T-helper 1 cell treated with Interleukin-12 subunit alpha and Interleukin-12 subunit beta and Interleukin-4 antibody, amounts not matched to agents 30 ng/mL and 1 ng/mL, for 36 hours (primary cell): Measurements from ENCODE around the gene NTNG1. TPM values are rescaled to one million over a fixed set of nuclear protein-coding genes. Genes with fewer than 3 reads are reported as not detected.
"Not testable (repeated sequence)": the region's sequence is repeated elsewhere in the genome, so short reads cannot be mapped to it uniquely, and the experiment has no call there.

Source experiments
- intact Hi-C: fragments of 100-400 bp; cut with micrococcal nuclease; formaldehyde crosslinking; loops from one replicate; pipeline ENCODE4 v1.15.1; 2024
- total RNA-seq: library from RNA; stranded (reverse); gene quantifications from 2 replicates; pipeline ENCODE4 v1.2.3, GENCODE V29; 2022

The NTNG1 gene
- total RNA-seq, 1 donor from 2014 or later = not detected

GRCh38 chr1:107142666-107143065 lies 1.8 kb downstream of the NTNG1 start:
- intact Hi-C loops = loop anchor here (1.0 kb wide), 1 partner anchor 86 kb away; the partner anchor contains the start of gene PRMT6

GRCh38 chr1:107145637-107146036 lies 4.8 kb downstream of the NTNG1 start:
- intact Hi-C loops = no loop called here

DNA sequence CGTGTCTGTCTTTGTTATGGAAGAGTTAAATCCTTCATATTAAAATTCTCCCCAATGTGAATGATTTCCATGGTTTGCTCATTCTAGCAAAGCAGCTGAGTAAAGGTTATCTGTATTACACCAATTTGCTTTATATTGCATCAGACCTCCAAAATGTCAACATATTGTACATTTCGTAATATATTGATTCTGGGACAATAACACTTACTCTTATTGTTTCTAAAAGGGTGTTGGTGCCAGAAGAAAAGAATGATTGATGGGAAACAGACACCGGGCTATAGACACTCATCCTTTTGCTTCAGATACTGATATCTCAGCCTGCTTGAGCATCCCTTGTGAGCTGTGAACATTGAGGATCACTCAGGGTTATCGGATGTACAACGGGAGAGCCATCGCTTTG lies 7.0 kb downstream of the NTNG1 start:
- intact Hi-C loops = no loop called here

GRCh38 chr1:107149946-107150345 lies 9.1 kb downstream of the NTNG1 start:
- intact Hi-C loops = no loop called here

- intact Hi-C loops = no loop called here
These were observed 10.5 kb downstream of the NTNG1 start for GRCh38 chr1:107151295-107151694.

DNA sequence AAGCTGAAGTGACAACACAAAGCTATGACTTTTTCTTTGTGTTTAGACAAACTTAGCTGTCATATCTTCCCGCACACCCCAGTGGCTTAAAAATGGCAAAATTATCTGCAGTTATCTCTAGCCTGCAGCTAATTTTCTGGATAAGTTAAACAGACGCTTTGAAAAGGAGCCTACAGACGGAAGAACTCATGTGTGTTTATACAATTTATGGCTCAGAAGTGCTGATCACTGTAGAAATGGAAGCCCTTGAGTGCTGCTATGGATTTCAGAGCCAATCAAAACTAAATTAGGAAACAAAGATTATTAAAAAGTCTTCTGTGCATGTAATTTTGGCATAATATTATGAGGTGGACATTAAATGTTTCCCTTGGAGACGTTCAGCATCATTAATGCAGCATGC lies 11.6 kb downstream of the NTNG1 start:
- intact Hi-C loops = no loop called here

DNA sequence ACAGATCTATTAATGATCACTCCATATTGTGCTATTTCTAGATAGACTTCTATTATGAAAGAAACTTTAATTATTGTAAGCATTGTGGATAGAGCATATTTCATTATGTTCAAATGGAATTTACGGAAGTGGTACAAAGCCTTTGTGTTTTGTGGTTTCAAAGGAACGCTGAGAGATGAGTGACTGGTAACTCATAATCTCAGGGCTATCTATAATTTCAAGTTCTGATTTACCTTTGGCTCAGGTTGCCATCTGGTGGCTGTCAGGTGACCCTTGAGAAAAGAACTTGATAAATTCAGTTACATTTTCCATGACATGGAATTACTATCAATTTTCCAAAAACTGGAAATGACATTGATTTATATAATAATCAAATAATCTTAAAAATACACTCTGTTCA lies 12.2 kb downstream of the NTNG1 start:
- intact Hi-C loops = no loop called here

DNA sequence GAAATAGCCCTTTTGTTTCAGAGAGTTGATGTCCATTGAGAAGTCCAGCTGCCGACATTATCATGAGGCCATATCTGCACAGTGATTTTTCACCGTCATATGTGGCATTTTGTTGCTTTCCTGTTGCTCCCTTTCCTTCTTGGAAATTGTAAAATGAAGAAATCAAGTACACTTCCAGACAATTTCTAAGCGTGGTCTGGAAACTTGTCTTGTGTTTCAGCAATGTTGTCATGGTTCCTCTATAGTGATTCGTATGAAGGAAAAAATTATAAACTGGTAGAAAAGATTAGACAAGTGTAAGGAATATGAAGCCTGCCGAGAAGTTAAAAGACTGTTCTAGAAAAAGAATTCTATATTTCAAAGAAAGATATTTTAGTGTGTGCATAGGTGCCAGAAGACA lies 17.7 kb downstream of the NTNG1 start:
- intact Hi-C loops = no loop called here

- intact Hi-C loops = no loop called here
These were observed 18.2 kb downstream of the NTNG1 start for GRCh38 chr1:107158991-107159390.

DNA sequence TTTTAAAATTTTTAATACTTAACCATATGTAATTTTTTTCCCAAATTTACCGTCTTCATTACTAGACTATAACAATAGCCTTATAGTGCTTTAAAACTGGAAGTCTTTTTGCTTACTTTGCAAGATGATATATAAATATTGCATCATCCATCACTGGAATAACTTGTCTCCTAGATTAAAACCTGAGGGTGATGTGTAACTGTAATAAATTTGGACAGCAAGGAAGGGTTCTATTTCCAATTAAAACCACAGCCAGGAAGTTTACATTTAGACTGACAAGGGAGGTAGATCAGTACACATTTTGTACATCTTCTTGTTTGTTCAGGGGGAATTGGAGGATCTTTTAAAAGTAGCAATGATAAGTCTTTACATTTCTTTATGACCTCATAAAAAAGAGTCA lies 21.9 kb downstream of the NTNG1 start:
- intact Hi-C loops = no loop called here

DNA sequence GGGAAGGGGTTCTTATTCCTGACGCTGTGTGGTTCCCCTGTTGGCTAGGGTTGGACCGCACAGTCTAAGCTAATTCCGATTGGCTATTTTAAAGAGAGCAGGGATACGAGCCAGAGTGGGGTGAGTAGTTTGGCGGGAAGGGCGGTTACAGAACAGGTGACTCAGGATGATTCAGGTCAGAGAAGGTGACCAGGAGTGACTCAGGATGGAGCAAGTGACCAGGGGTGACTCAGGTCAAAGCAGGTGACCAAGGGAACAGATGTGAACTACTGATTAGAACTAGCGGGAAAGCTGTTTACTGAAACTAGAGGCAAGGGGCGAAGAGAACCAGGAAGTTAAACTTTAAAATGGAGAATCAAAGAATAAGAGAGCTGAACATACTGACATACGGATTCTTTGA lies 24.1 kb downstream of the NTNG1 start:
- intact Hi-C loops = not testable (repeated sequence)

- intact Hi-C loops = no loop called here
These were observed 28.8 kb downstream of the NTNG1 start for GRCh38 chr1:107169615-107170014.

DNA sequence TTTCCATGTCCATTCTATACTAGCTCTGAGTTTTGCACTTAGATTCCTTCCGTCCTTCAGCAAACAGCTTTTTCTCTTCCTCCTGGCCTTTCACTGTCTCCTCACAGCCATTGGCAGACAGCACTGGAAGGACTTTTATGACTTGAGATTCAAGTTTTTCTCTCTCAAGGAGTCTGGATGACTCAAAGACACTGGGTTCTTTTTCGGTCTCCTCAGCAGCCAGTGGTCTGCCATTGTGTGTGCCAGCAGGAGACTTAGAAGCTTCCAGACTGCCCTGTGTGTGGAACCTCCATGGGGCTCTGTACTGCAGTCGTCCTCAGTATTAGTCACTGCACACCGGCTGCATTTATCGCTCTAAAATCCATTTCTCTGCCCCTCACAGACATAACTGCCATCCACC lies 30.5 kb downstream of the NTNG1 start:
- intact Hi-C loops = no loop called here

DNA sequence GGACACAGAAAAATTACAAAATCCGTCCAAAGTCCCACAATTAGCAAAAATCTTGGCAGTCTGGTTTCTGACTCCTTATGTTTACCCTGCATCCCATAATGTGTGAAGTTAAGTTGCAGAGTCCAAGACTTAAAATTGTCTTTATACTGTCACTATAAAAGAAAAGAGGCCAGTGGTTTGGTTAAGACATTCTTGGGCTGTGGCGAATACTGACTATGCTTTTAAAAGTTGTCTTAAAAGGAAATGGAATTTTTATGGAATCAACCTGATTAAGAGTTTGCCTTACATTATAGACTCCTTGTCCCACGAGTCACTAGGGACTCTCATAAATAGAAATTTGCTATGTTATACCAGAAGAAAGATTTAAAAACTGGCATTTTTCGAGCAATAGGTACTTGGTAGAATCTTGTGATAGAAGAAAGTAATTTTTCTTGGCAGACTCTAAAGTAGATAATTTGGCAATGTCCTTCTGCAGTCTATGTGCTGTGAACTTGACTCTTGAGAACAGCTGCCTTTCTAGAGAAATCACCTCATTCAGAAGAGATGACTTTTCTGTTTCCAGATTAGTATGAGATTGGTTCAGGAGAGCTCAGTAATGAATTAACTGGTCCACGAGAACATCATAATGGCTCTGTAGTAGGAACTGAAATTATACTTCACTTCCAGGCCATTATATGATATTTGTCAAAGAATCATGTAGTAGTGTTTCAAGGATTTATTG lies 31.8 kb downstream of the NTNG1 start:
- intact Hi-C loops = no loop called here

DNA sequence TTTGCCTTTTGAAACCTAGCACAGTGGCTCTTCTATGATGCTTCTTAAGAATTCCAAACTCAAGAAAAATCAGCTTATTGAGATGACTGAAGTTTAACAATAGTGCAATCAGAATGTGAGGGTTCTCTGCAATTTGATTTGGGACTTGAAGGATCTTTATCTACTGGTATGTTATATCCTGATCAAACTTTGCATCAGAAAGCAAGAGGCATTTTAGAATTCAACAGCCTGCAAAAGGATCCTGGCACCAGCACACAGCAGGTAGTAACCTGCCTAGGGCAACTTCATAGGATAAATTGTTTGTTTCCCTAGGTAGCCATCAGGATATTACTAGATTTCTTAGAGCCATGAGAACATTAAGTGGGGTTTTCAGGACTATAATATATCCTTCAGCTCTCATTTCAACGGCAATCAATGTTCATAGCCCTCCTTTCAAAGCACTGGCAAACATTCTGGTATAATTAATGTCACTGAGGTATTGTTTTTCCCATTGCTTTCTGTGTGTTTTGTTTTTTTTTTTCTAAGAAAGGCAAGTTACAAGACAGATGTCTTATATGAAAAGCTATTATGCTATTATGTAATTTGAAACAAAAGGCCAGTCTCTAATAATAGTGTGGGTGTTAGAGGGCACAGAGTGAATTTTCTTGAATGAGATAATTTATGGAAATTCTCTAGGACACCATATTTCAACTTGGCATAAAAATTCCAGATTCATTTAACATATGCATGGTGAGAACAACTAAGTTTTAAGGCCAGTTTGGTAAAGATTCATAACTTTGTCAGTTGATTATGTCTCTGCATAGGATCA lies 34.5 kb downstream of the NTNG1 start:
- intact Hi-C loops = no loop called here

- intact Hi-C loops = no loop called here
These were observed 40.6 kb downstream of the NTNG1 start for GRCh38 chr1:107181253-107181969.

DNA sequence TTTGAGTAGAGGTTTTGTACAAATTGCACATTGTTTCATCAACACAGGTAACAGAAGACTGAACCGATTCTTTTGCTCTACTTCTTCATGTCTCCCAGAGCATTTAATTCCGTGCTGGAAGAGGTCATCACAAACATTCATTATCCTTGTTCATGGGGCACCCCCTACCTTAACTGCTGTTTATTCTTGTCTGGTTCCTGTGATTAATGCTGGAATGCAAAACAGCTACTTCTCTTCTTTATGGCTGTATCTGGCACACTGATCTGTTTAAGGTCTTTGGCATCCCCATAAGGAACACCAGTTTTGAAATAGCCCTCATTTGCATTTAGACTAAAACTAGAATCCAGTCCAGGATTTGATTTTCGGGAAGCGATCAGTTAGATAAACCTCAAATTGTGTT lies 42.2 kb downstream of the NTNG1 start:
- intact Hi-C loops = no loop called here

DNA sequence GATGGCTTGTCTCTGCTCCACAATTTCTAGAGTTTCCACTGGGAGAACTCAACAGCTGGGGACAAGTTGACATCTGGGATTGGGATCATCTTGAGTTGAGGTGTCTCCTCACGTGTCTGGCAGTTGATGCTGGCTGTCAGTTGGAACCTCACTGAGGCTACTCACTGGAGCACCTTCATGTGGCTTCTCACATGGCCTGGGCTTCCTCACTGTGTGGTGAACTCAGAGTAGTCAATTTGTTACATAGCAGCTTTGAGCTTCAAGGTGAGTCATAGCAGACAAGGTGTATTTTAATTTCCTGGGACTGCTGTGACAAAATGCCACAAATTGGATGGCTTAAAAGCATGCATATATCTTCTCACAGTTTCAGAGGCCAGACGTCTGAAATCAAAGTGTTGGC lies 44.0 kb downstream of the NTNG1 start:
- intact Hi-C loops = no loop called here

DNA sequence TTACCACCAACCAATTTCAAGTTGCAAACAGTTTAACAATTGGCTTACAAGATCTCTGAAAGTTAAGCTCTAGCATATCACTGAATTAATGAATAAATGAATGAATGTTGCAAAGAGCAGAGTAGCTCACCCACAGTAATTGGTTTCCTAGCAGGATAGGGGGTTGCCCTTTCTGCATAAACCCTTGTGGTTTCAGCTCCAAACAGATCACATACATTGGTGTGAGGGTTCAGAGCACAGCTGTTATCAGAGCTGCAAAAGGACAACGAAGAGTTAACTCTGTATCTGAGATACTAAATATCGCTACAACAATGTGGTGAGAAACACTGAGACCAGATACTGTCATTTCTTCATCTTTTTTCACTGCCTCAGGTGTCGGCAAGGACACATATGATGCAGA lies 46.6 kb downstream of the NTNG1 start:
- intact Hi-C loops = no loop called here

GRCh38 chr1:107188160-107188559 lies 47.3 kb downstream of the NTNG1 start:
- intact Hi-C loops = no loop called here

- intact Hi-C loops = no loop called here
These were observed 53.5 kb downstream of the NTNG1 start for GRCh38 chr1:107194380-107194779.

GRCh38 chr1:107195476-107195875 lies 54.6 kb downstream of the NTNG1 start:
- intact Hi-C loops = no loop called here
